PC-9 (cell line): ENCODE measurements around the gene ARL10. TPM values are rescaled to one million over a fixed set of nuclear protein-coding genes. Genes with fewer than 3 reads are reported as not detected.

Source experiments
- BruUV-seq: library from RNA; stranded (reverse); fragments of 400-500 nt; replicated peaks from 2 replicates; lab custom pipeline; 2021; lab: Mats Ljungman, UMichigan
- CTCF ChIA-PET: fragments of 300-600 bp; sonication (Branson Sonifier 250); formaldehyde crosslinking; loops from one replicate; lab custom pipeline; 2022; ENCODE audit warnings: antibody characterized with exemption; lab: Charles Lee
- POLR2A ChIA-PET: fragments of 300-600 bp; sonication (Branson Sonifier 250); formaldehyde crosslinking; loops from one replicate; lab custom pipeline; 2022; ENCODE audit warnings: antibody characterized with exemption; ENCODE audit not compliant: unreplicated experiment; lab: Charles Lee
- DNase-seq, 2 experiments: peaks; one replicate each; pipeline versions ENCODE4 v3.0.0 to v3.0.0-alpha.2; 2015 to 2022; ENCODE audit warnings: mixed read lengths in 1 of 2
- H2AFZ ChIP-seq: fragments of 200-600 bp; sonication (generic); 2 replicates; pipeline ENCODE4 v1.8.1; 2017; ENCODE audit warnings: antibody characterized with exemption
- H3F3A ChIP-seq: fragments of 200-600 bp; sonication (generic); 2 replicates; pipeline ENCODE4 v1.8.1; 2017; ENCODE audit warnings: antibody characterized with exemption, mild to moderate bottlenecking, low read depth; ENCODE audit not compliant: insufficient read depth
- H3K27ac ChIP-seq: fragments of 200-600 bp; sonication (generic); 2 replicates; pipeline ENCODE4 v1.6.1; 2016; ENCODE audit warnings: mixed run types
- H3K27me3 ChIP-seq: fragments of 200-600 bp; sonication (generic); 2 replicates; pipeline ENCODE4 v1.6.1; 2016; ENCODE audit warnings: low read depth, mixed run types; ENCODE audit not compliant: insufficient read depth
- H3K36me3 ChIP-seq: fragments of 200-600 bp; sonication (generic); 2 replicates; pipeline ENCODE4 v1.6.1; 2016; ENCODE audit warnings: low read depth, mixed run types
- H3K4me1 ChIP-seq: fragments of 200-600 bp; sonication (generic); replicated peaks from 2 replicates; pipeline ENCODE4 v1.6.1; 2016; ENCODE audit warnings: mixed run types; ENCODE audit not compliant: insufficient read depth
- H3K4me2 ChIP-seq: fragments of 200-600 bp; sonication (generic); 2 replicates; pipeline ENCODE4 v1.6.1; 2017; ENCODE audit warnings: mixed run types
- H3K4me3 ChIP-seq: fragments of 200-600 bp; sonication (generic); 2 replicates; pipeline ENCODE4 v1.6.1; 2016; ENCODE audit warnings: mixed run types
- H3K79me2 ChIP-seq: fragments of 200-600 bp; sonication (generic); 2 replicates; pipeline ENCODE4 v1.6.1; 2017; ENCODE audit warnings: low read depth, mixed run types
- H3K9me2 ChIP-seq: fragments of 200-600 bp; sonication (generic); 2 replicates; pipeline ENCODE4 v1.8.1; 2017; ENCODE audit warnings: mild to moderate bottlenecking; ENCODE audit not compliant: insufficient read depth
- H3K9me3 ChIP-seq: fragments of 200-600 bp; sonication (generic); 2 replicates; pipeline ENCODE4 v1.8.1; 2016; ENCODE audit warnings: low read depth; ENCODE audit not compliant: insufficient read depth
- H4K20me1 ChIP-seq: fragments of 200-600 bp; sonication (generic); 2 replicates; pipeline ENCODE4 v1.8.1; 2017; ENCODE audit not compliant: insufficient read depth
- EZH2 ChIP-seq: fragments of 200-600 bp; sonication (generic); IDR thresholded peaks from 2 replicates; pipeline ENCODE4 v1.8.0; 2017; ENCODE audit warnings: antibody characterized with exemption, low read depth
- intact Hi-C: fragments of 100-400 bp; cut with micrococcal nuclease; formaldehyde crosslinking; loops from one replicate; pipeline ENCODE4 v1.10.0; 2022; ENCODE audit not compliant: unreplicated experiment
- total RNA-seq: library from RNA; stranded (reverse); gene quantifications from 2 replicates; pipeline ENCODE4 v1.2.3, GENCODE V29; 2021
- TF ChIP-seq, protein P1 (sequence below): fragments of 200-600 bp; sonication (generic); conservative IDR thresholded peaks from 2 replicates; pipeline ENCODE4 v1.6.1; 2017; ENCODE audit warnings: mixed run types, antibody characterized with exemption, mild to moderate bottlenecking, moderate library complexity

ARL10 gene
- total RNA-seq, 1 experiment from 2014 or later, result 0.85 TPM

DNA sequence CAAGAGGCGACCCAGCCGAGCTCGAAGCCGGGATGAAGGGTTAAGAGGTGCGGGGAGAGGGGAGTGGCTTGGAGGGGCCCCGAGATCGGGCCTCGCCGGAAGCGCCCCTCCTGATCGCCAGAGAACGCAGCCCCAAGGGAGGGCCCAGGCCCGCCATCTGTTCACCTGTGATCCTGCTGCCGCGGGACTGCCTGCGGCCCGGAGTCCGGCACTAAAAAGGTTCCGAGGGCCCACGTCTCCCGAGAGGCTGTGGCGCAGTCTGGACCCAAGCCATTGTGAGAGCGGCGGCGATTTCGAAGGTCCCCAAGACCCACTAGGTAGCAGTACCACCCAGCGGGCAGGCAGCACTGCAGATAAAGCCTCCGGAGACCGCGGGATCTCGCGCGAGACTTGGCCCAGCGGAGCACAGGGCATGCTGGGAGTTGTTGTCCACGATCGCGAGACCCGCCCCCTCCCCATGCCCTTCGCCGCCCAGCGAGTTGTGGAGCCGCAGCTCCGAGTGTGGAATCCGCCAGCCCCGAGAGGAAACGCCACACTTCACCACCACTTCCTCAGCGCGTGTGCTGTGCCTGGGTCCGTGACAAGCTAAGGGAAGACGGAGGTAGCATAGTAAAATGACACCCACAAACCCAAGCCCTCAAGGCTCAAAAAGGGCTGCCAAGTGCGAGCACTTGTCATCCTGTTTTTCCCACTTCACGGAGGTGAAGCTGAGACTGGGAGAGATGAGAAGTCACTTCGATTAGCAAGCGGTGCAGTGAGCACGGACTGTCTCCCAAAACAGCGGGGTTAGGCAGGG lies 3.7 kb upstream of the ARL10 start, which contains the start of gene KIAA1191:
TSS of gene KIAA1191 (minus strand) at position 328 of the 796 bp plus-strand sequence. CDS start 2,256 bp downstream, outside the sequence.
- BruUV-seq, result no TSS peak
- peaks cover 39% of the 10 kb centered on the region for H3K79me2 ChIP-seq
- H3K27ac ChIP-seq, result 0 out of 2 replicates have a peak within 1 kb of the TSS, but pooled peaks have one; percentile 15
- no peak for TF ChIP-seq EZH2
- TF ChIP-seq, protein P1, sequence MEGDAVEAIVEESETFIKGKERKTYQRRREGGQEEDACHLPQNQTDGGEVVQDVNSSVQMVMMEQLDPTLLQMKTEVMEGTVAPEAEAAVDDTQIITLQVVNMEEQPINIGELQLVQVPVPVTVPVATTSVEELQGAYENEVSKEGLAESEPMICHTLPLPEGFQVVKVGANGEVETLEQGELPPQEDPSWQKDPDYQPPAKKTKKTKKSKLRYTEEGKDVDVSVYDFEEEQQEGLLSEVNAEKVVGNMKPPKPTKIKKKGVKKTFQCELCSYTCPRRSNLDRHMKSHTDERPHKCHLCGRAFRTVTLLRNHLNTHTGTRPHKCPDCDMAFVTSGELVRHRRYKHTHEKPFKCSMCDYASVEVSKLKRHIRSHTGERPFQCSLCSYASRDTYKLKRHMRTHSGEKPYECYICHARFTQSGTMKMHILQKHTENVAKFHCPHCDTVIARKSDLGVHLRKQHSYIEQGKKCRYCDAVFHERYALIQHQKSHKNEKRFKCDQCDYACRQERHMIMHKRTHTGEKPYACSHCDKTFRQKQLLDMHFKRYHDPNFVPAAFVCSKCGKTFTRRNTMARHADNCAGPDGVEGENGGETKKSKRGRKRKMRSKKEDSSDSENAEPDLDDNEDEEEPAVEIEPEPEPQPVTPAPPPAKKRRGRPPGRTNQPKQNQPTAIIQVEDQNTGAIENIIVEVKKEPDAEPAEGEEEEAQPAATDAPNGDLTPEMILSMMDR, result no peak
- peaks cover 6% of the 10 kb centered on the region; the same call in 1 of the 2 replicates for H3K4me1 ChIP-seq
- ChIA-PET CTCF (interaction anchor here (0.7 kb wide), 1 partner anchor 11 kb away, joined by 3 read pairs; no protein-coding TSS in a partner anchor), POLR2A (interaction anchor here (0.5 to 1.0 kb wide), 6 partner anchors 30 to 683 kb away, joined by 3 to 13 read pairs (median 4); no protein-coding TSS in a partner anchor)
- peak; percentile 85 to 94 for DNase-seq
- H3K4me3 ChIP-seq, result peak within 1 kb of the TSS; percentile 99
- H4K20me1 ChIP-seq, result peaks cover 8% of the 10 kb centered on the region; the same call in 1 of the 2 replicates
- peak within 1 kb of the TSS; percentile 100 for H2AFZ ChIP-seq
- no peaks in the 10 kb centered on the region for H3K9me2 ChIP-seq
- H3K27me3 ChIP-seq, result no peaks in the 10 kb centered on the region
- peaks cover 4% of the 10 kb centered on the region; the same call in 1 of the 2 replicates for H3K36me3 ChIP-seq
- H3K4me2 ChIP-seq, result peak within 1 kb of the TSS; percentile 85
- no peaks in the 10 kb centered on the region for H3K9me3 ChIP-seq
- intact Hi-C loops, result loop anchor here (1.0 kb wide), 1 partner anchor 27 kb away; the partner anchor contains the start of genes HIGD2A and NOP16
- no peaks in the 10 kb centered on the region for H3F3A ChIP-seq

DNA sequence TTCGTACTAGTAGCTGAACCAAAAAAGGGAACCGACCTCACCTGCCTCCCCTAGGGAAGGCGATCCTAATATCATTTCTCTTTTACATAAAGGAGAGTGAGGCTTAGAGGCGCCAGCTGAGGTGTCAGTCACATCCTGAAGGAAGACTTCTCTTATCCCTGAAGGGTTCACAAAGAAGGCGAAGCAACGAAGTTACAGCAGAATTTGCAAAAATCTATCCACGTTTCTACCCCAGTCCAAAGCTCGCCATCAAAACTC lies 3.1 kb upstream of the ARL10 start:
- Histone ChIP-seq H3K27ac (no peak overlapping the region), H3K9me2 (no peaks in the 10 kb centered on the region), H3K79me2 (peaks cover 34% of the 10 kb centered on the region), H2AFZ (peak overlapping the region; percentile 100), H3K36me3 (peaks cover 4% of the 10 kb centered on the region; the same call in 1 of the 2 replicates), H4K20me1 (peaks cover 8% of the 10 kb centered on the region; the same call in 1 of the 2 replicates), H3F3A (no peaks in the 10 kb centered on the region), H3K4me3 (peak overlapping the region; percentile 99), H3K9me3 (no peaks in the 10 kb centered on the region), H3K4me2 (peak overlapping the region; percentile 85), H3K4me1 (peaks cover 6% of the 10 kb centered on the region; the same call in 1 of the 2 replicates), H3K27me3 (no peaks in the 10 kb centered on the region)
- intact Hi-C loops, result no loop called here
- CTCF ChIA-PET, result interaction anchor here (0.7 kb wide), 1 partner anchor 10 kb away, joined by 3 read pairs; no protein-coding TSS in a partner anchor
- POLR2A ChIA-PET, result interaction anchor here (0.6 to 1.0 kb wide), 5 partner anchors 56 to 486 kb away, joined by 3 to 13 read pairs (median 3); no protein-coding TSS in a partner anchor
- no peak for DNase-seq
- TF ChIP-seq EZH2, result no peak
- TF ChIP-seq, protein P1, result no peak
- no TSS peak for BruUV-seq

DNA sequence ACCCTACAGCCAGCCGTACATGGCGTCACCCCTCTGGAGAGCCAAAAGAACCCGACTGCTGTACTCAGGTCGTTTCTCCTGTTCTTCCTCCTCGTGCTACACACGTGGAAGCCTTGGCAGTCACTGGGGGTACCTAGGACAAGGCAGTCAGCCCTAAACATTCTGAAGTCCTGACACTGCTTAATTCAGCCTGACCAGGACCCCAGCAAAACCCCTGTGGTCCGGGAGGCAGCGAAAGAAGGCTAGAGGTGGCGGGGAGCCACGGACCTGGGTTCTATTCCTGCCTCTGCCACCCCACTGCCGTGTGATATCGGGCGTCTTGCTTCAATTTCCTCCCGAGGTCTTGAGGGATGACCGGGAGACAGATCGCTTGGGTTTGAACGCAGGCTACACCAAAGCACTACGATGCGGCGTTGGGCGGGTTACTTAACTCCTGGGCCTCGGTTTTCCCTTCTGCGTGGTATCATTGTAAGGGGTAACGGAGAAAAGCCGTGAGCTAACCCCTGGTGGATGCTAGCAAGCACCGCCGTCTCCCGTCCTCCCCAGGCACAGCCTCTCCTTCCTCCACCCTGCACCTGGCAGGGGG lies 429 bp upstream of the ARL10 start:
- Histone ChIP-seq H3K36me3 (no peaks in the 10 kb centered on the region), H3K9me2 (no peaks in the 10 kb centered on the region), H2AFZ (no peak overlapping the region), H3K27ac (no peak overlapping the region), H3K79me2 (peaks cover 16% of the 10 kb centered on the region), H3K27me3 (no peaks in the 10 kb centered on the region), H3K9me3 (no peaks in the 10 kb centered on the region), H3K4me3 (no peak overlapping the region), H3K4me2 (no peak overlapping the region), H3F3A (no peaks in the 10 kb centered on the region), H3K4me1 (peaks cover 6% of the 10 kb centered on the region; the same call in 1 of the 2 replicates), H4K20me1 (no peaks in the 10 kb centered on the region)
- POLR2A ChIA-PET, result no interaction called here
- BruUV-seq, result no TSS peak
- no peak for DNase-seq
- TF ChIP-seq, protein P1, result no peak
- no peak for TF ChIP-seq EZH2
- CTCF ChIA-PET, result no interaction called here
- intact Hi-C loops, result no loop called here
